Renal cortex interstitium (tissue), 15 donors: Measurements from ENCODE around the gene CTAG1B. TPM values are rescaled to one million over a fixed set of nuclear protein-coding genes. Genes with fewer than 3 reads are reported as not detected.
A peak's percentile ranks its signal among the peaks of the same experiment; 100 is the strongest.
"Not testable (repeated sequence)": the region's sequence is repeated elsewhere in the genome, so short reads cannot be mapped to it uniquely, and the experiment has no call there.

Source experiments
- DNase-seq, 11 donors: peaks; one replicate each; pipeline ENCODE4 v3.0.0-alpha.2; 2013; ENCODE audit warnings: low read depth in 9 of 11, low spot score in 4 of 11; ENCODE audit errors: extremely low read depth in 1 of 11
- long read RNA-seq, 16 experiments: transcript quantifications; one replicate each; lab custom pipeline, GENCODE V29; 2026
- polyA plus RNA-seq, 3 donors: library from polyadenylated mRNA; unstranded; fragments of 120-200 nt; gene quantifications; one replicate each; pipeline ENCODE4 v1.2.1, GENCODE V29; 2013; ENCODE audit not compliant: insufficient read length in 3 of 3

The CTAG1B gene
- polyA plus RNA-seq, result not detected
- long read RNA-seq, donor 1, result 0 reads
- long read RNA-seq, donor 2, result 0 reads
- long read RNA-seq, donor 3, result 0 reads
- long read RNA-seq, donor 4, result 0 reads
- long read RNA-seq, donor 5, result 0 reads
- long read RNA-seq, donor 6, result 0 reads
- long read RNA-seq, donor 7, result 0 reads
- long read RNA-seq, donor 8, result 0 reads
- long read RNA-seq, donor 9, result 0 reads
- long read RNA-seq, donor 10, result 0 reads
- long read RNA-seq, donor 11, result 0 reads
- long read RNA-seq, donor 12, result 0 reads
- long read RNA-seq, donor 13, result 0 reads
- long read RNA-seq, donor 14, result 0 reads
- long read RNA-seq, donor 15, result 0 reads
- long read RNA-seq, donor 16, result 0 reads

DNA sequence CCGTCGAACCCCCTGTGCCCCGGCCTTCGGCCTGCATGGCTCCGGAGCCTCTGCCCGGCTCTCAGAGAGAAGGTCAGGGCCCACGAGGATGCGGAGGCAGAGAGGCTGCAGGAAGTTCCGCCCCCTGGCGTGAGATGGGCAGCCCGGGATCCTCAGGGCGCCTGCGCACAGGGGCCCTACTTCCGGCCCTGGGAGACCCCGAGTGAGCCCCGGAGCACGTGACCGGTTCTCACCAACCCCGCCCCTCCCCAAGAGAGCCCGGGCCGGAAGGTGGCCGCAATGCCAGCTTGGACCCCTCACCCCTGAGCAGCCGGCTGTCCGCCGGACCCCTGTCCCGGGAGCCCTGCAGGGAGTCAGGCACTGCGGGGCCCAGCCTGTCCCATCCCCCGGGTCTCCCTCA, at the start of gene CTAG1B:
Gene CTAG1B, minus strand, starts transcription at position 101 of the 400 bp plus-strand sequence. Its CDS starts 64 bp downstream, at position 37.
- not testable (repeated sequence) for DNase-seq

DNA sequence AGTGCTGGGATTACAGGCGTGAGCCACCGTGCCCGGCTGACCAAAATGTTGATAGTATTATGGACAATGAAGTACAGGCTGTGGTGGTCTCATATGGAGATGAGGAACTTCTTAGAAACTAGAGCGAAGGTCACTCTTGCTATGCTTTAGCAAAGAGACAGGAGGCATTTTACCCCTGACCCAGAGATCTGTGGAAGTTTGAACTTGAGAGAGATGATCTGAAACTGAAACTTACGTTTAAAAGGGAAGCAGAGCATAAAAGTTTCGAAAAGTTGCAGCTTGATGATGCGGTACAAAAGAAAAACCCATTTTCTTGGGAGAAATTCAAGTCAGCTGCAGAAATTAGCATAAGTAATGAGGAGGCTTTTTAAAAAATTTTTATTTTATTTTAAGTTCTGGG, 42.8 kb upstream of the CTAG1B start:
- no peak for DNase-seq

DNA sequence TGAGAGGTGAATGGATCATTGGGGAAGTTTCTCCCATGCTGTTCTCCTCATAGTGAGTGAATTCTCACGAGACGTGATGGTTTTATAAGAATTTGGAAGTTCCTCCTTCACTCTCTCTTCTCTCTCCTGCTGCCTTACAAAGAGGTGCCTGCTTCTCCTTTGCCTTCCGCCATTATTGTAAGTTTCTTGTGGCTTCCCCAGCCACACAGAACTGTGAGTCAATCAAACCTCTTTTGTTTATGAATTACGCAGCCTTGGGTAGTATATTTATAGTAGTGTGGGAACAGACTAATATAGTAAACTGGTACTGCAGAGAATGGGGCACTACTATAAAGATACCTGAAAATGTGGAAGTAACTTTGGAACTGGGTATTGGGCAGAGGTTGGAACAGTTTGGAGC, 42.1 kb upstream of the CTAG1B start:
- no peak for DNase-seq

DNA sequence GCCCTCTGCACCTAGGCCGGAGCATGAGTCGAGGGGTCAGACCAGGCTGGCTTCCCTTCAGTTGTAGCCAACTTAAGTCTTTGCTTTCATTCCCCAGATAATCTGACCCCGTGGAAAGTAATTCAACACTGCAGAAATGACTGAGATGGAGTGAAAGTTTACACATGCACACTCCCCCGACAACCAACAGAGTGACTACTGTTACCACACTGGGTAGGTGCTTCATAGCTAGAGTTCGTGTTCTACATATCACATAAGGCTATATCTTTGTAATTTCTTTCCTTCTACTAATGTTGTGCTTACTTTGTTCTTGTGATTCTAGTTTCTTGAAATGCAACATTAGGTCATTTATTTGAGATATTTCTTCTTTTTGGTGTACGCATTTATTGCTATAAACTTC, 41.5 kb upstream of the CTAG1B start:
- DNase-seq, result peak in 1 of 11 donors; percentile 5

DNA sequence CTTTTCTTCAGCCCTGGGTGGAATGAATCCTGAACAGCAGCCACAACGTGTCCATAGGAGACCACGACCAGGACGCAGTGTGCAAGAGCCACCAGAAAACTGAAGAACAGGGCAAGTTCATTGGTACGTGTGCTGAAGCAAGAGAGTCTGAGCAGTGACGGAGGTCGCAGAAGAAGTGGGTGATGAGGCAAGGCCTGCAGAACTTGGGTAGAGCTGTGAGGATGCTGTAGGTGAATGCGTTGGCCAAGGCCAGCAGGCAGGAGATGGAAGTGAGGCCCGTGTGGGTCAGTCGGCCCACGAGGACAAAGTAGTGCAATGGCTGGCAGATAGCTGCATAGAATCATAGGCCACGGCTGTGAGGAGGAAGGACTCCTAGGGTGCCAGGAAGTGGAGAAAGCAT, 39.9 kb upstream of the CTAG1B start:
- no peak for DNase-seq

DNA sequence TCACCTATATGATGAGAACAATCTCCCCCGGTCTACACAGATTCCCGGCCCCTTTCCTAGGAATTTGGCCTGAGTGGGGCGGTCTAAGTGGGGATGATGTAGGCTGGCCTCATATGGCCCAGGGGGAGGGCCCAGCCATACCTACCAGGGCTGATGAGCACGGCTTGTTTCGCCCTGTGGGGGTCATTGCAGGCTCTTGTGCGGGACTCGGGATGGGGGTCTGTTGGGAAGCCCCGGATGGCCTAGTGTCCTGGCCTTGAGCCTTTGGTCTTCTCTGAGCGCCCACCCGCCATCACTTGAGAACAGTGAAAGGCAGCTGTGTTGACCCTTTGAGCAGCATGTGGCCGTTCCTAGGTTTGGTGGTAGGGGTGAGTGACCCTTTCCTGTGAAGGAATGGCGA, 39.1 kb upstream of the CTAG1B start:
- DNase-seq, result no peak

DNA sequence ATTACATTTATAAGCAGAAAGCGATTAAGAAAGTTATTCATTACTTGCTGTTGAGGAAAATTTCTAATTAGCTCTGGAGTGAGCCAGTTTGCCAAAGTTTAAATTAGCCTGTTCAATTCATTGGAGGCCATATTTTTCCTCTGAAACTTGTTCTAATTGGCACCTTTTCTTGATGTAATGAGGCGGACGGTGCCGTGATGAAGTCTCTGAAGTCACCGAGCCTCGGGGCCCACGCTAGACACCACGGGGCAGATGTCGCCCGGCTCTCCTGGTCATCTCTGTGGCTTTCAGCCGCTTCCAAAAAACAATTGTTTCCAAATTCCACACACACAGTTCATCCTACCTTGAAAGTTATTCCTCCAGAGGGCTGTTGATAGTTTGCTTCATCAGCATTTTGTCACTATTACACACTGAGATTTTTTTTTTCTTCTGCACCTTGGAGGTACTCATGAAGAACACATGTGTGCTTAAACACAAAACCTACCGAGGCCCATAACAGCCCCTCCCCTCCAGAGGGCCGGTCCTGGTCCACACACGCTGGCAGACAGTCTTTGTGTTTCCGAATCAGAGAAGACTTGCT, 38.2 kb upstream of the CTAG1B start:
- no peak for DNase-seq

DNA sequence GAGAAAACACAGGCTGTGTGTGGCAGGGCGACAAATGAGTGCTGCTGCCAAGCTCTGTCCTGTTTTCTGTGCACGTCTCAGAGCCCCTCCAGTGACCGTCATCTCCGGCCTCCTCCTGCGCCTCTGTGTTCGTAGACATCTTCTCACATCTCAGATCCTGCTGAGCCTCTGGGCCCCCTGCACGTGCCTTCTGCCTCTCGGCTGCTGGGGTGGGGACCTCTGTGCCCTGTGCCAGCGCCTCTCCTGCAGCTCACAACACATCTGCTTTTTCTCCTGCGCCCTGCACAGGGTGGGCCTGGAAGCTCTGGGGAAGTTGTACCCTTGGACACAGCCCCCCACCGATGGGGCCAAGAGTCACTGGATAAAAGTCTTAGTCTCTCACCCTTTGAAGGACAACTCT, 36.7 kb upstream of the CTAG1B start:
- no peak for DNase-seq

DNA sequence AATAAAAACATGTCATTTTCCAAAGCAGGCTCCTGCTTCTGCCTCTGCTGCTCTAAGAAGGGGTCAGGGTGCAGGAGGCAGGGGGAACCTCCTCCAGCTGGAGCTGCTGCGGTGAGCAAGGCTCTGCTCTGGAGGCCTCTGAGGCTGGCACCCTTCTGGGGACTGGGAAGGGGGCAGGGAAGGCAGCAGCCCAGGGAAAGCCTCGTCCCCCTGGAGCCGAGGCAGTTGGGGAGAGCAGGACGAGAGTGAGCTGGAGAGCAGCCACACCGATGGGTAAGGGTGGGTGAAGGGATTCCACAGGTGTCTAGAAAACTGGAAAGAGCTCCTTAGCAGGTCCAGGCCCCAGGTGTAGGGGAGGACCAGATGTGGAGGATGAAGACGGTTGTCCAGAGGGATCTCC, 36.3 kb upstream of the CTAG1B start:
- no peak for DNase-seq

DNA sequence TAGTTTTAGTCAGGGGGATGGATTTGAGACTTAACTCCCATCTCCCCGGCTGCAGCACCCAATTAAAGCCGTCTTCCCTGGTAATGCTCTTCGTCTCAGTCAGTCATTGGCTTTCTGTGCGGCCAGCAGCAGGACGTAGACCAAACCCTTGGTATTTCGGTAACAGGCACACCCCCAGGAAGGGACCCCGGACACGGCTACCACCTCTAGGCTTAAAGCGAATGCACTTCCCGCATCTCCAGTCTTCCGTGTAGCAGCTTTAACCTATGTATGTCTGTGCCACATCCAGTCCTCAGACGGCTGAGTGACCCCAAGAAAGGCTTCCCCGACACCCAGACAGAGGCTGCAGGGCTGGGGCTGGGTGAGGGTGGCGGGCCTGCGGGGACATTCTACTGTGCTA, 35.8 kb upstream of the CTAG1B start:
- no peak for DNase-seq

DNA sequence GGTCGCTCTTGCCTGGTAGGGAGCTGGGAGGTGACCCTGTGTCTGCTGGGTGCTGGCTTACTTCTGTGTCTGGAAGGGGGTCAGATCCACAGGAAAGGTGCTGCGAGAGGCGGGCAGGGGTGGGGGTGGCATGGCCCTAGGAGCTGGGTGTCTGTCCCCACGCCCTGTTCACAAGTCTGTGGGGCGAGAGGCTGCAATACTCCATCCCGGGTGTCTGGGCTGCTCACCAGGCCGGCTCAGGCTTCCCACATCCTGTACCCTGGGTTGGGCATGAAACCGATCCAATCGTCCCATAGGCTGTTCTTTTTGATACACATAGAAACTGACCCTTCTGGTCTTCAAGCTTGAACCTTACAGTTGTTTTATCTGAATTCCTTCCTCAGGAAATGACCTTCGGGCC, 35.3 kb upstream of the CTAG1B start:
- no peak for DNase-seq

DNA sequence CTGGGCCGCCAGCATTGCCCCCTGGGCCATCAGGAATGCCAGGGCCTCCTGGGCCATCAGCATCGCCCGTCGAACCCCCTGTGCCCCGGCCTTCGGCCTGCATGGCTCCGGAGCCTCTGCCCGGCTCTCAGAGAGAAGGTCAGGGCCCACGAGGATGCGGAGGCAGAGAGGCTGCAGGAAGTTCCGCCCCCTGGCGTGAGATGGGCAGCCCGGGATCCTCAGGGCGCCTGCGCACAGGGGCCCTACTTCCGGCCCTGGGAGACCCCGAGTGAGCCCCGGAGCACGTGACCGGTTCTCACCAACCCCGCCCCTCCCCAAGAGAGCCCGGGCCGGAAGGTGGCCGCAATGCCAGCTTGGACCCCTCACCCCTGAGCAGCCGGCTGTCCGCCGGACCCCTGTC, 34.3 kb upstream of the CTAG1B start, which contains the start of gene CTAG2:
Gene CTAG2, minus strand, starts transcription at position 167 of the 400 bp plus-strand sequence. Its CDS starts 64 bp downstream, at position 103.
- not testable (repeated sequence) for DNase-seq

DNA sequence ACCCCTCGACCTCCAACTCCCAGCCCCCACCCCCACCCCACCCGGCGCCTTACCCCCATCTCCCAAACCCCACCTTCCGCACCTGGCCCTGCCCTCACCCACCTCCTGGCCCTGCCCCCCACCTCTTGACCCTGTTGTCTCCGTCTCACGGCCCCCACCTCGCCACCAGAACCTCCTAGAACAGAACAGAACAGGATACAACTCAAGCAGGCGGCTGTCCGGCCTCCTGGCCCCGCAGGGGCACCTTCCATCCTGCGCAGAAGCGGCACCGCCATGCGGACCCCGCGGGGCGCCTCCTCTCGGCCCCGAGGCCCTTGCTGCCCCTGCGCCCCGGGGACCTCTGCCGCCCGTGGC, 33.9 kb upstream of the CTAG1B start:
- DNase-seq, result no peak

DNA sequence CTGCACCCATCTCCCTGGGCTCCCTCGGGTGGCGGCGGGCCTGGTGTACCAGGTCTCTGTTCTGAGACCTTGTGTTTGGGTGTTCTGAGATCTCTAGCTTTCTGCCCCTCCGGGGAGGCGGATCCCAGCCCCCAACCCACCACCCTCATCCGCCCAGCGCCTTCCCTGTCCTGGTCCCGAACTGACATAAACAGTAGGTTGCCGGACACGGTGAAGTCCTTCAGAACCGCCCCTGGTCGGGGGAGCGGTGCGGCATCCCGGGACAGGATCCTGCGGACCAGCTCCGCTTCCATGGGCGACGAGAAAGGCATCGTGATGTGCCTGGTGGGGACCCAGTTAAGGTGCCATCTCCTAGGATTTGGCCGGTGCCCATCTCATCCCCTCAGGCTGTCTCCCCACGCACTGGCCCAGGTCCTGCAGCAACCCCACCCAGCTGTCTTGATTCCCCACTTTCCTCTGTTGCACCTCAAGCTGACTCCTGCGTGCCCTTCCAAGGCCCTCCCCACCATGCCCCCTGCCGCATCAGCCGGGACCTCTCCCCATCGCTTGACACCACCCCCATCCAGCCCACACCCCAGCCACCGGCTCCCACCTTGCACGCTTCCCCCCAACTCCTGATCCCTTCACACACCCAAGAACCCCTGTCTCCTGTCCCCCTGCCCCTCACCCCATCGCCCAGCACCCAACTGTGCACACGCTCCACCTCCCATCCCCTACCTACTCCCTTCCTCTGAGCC, 33.4 kb upstream of the CTAG1B start:
- no peak for DNase-seq

DNA sequence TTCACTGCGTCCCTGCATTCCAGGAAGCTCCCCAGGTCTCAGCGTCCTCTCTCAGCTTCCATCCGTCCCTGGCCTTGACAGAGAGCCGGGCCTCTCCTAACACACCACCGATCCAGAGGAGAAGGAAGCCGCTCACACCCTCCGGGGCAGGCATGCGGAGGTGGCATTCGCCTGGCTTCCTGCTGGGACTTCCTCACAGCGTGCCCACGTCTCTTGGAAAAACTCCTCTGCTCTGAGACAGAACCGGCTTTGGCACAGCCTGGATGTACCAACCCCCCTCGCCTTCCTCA, 31.1 kb upstream of the CTAG1B start:
- no peak for DNase-seq

DNA sequence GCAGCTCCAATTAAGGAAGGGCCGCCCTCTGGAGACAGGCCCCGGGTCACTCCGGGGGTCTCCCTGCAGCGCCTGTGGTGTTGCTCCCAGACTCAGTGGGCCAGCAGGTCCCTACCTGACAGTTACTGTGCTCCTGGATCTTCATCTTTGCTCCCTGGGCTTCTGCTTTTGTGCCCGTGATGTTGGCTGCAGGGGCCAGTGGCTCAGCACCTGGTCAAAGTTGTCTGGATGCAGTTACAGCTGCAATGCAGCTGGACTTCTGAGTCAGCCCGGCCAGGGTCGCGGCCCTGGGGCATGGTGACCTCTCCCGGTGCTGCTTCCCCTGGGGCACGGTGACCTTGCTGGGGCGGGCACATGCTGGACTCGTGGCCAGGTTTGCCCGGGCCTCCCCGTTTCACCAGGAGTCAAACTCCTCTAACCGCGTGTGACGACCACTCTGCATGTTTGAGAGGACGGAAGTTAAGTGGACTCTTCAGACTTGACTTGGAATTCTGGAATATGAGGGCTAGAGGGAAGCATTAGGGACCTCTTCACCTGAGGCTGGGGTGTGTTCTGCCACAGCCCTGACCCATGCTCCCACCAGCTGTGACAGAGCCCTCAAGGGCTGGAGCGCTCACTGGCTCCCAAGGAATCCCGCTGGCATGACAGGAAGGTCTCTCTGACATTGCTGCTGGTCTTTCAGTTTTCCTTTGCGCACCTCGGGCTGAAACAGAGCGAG, 30.6 kb upstream of the CTAG1B start:
- DNase-seq, result no peak

DNA sequence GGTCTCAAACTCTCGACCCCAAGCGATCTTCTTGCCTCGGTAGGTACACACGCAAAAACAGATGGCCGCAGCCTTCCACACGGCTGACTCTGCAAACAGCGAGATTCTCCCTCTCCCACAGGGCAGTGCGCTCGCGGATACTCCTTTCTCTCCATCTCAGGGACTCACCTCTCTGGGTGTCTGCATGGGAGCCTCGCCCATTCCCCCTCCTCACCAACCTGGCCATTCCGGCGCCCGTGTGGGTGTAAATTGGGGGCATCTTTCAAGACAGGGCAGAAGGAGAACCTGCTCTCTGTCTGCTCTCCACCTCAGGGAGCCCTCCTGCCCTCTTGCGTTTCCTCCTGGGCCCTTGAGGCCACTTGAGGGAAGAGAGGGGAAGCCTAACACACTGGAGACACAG, 29.8 kb upstream of the CTAG1B start:
- no peak for DNase-seq

DNA sequence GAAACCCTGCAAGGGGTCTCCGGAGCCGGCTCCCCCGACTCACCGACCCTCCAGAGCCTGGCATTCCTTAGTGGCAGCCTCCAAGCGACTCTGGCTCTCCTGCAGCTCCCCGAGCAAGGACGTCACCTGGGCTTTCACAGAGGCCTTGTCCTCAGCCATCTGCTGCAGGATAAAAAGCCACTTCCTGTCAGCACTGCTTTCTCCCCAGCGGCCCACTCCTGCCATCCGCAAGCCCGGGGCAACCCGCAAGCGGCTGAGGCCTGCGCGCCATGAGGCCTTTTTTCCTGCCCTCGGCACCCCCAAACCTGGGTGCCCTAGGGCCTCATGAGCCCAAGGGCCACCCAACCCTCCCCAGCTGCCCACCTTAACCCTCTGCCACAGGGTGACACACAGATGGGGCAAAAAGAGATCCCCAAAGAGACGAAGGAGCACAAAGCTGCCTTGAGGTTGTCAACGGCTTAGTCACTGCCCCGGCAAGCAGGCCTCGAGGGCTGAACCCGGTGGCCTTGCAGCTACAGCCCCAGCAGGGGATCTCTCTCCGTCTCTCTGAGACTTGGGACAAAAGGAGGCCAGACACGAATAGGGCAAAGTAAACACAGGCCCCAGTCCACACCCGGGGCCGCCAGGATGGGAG, 26.8 kb upstream of the CTAG1B start:
- not testable (repeated sequence) for DNase-seq

DNA sequence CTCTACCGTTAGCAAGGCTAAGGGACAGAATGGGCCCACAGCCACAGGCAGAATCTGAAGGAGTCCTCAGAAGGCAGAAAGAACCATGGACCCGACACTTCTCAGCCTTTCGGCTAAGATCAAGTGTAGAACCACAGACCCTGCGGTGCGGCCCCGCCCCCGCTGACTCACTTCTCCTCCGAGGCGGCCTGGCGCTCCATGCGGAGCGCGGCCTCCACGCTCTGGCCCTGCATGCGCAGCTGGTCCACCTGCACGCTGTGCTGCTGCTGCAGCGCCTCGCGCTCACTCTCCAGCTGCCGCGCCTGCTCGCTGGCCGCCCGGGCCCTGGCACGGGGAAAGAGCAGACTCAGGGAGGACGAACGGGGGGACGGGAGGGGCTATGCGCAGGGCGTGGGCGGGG, 24.6 kb upstream of the CTAG1B start:
- not testable (repeated sequence) for DNase-seq
